Sigmoid colon (tissue), 4 donors: ENCODE data around the gene RSRC2.

Source experiments
- EP300 ChIP-seq, 4 donors: sonication (generic); formaldehyde crosslinking; IDR thresholded peaks; one replicate each; pipeline ENCODE4 v1.6.1; 2017; ENCODE audit warnings: antibody characterized with exemption in 4 of 4
- POLR2A ChIP-seq, 2 donors: fragments of 450-650 bp; IDR thresholded peaks; one replicate each; pipeline ENCODE4 v1.6.1; 2016; ENCODE audit warnings: antibody characterized with exemption in 2 of 2, mild to moderate bottlenecking in 2 of 2, moderate library complexity in 2 of 2
- TF ChIP-seq, protein P1 (sequence below), 4 experiments: fragments of 450-650 bp in 3 of 4; fragments of 200-600 bp in 1 of 4; IDR thresholded peaks; one replicate each; pipeline ENCODE4 v1.5.1; 2016 to 2019; ENCODE audit warnings: antibody characterized with exemption in 4 of 4, mild to moderate bottlenecking in 3 of 4, moderate library complexity in 2 of 4

GRCh38 chr12:122571821-122572220 is 45.1 kb upstream of the RSRC2 start:
- TF ChIP-seq, protein P1, sequence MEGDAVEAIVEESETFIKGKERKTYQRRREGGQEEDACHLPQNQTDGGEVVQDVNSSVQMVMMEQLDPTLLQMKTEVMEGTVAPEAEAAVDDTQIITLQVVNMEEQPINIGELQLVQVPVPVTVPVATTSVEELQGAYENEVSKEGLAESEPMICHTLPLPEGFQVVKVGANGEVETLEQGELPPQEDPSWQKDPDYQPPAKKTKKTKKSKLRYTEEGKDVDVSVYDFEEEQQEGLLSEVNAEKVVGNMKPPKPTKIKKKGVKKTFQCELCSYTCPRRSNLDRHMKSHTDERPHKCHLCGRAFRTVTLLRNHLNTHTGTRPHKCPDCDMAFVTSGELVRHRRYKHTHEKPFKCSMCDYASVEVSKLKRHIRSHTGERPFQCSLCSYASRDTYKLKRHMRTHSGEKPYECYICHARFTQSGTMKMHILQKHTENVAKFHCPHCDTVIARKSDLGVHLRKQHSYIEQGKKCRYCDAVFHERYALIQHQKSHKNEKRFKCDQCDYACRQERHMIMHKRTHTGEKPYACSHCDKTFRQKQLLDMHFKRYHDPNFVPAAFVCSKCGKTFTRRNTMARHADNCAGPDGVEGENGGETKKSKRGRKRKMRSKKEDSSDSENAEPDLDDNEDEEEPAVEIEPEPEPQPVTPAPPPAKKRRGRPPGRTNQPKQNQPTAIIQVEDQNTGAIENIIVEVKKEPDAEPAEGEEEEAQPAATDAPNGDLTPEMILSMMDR (IDR thresholded peaks at IDR 0.05) = no peak
- no peak for TF ChIP-seq POLR2A (IDR thresholded peaks at IDR 0.05)
- TF ChIP-seq EP300 (IDR thresholded peaks at IDR 0.05) = no peak
